ENCODE data around the gene BDKRB2.

- TF ChIP-seq CTCF (IDR thresholded peaks at IDR 0.05; ENCODE audit: poor library complexity) (no peak), EZH2phosphoT487 (IDR thresholded peaks at IDR 0.05; ENCODE audit: low read depth, severe bottlenecking, unreplicated experiment) (no peak)
These were observed 29.0 kb downstream of the BDKRB2 start for GRCh38 chr14:96233661-96234060.
